ENCODE data around the gene MYO1H. TPM values are rescaled to one million over a fixed set of nuclear protein-coding genes. Genes with fewer than 3 reads are reported as not detected.
A peak's percentile ranks its signal among the peaks of the same experiment; 100 is the strongest.

The MYO1H gene
- total RNA-seq, 1 experiment from 2014 or later: 0.26 TPM

DNA sequence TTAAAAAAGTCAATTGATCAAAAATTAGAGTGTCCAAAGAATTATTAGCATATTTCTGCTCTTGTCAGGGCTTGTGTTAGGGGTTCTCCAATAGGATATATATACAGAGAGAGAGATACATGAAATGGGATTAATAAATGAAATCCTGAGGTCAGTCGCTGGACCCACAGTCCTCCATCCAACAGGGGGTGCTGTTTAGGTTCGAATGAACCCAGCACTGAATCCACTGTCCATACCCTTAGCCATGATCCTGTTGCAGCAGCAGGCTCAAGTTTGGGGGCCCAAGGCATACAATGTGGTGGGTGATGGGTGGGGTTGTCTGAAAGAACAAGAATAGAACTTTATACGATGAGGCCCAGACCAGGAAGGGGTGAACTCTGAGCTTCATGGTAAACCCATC is 780 bp upstream of the MYO1H start:
- Histone ChIP-seq H3K79me1 (ENCODE audit: insufficient read depth, low read depth, low read length, poor library complexity, severe bottlenecking) (no peaks in the 10 kb centered on the region), H4K8ac (replicated peaks; ENCODE audit: insufficient read length, low read depth, low read length) (no peak overlapping the region), H3K79me2 (ENCODE audit: insufficient read depth, low read length) (no peaks in the 10 kb centered on the region), H3K27ac (ENCODE audit: insufficient read length, low read depth, low read length) (no peak overlapping the region), H2BK5ac (ENCODE audit: insufficient read length, low read length) (no peak overlapping the region), H3K4me2 (ENCODE audit: insufficient read depth, insufficient read length, low read length) (no peak overlapping the region), H3K18ac (ENCODE audit: insufficient read length, low read depth, low read length) (no peak overlapping the region), H3K14ac (ENCODE audit: insufficient read depth, low read length) (no peak overlapping the region), H2AK5ac (ENCODE audit: insufficient read length, low read length) (no peak overlapping the region), H2BK15ac (ENCODE audit: low read depth, low read length) (no peak overlapping the region), H2BK120ac (ENCODE audit: low read depth, low read length, poor library complexity, severe bottlenecking) (no peak overlapping the region), H4K20me1 (ENCODE audit: control insufficient read depth, insufficient read depth, insufficient read length) (no peaks in the 10 kb centered on the region), H3K23ac (ENCODE audit: insufficient read length, low read depth, low read length) (no peak overlapping the region), H2BK20ac (ENCODE audit: low read depth, low read length, poor library complexity, severe bottlenecking) (no peak overlapping the region), H2BK12ac (ENCODE audit: insufficient read length, low read depth, low read length) (no peak overlapping the region), H3K9ac (ENCODE audit: extremely low read depth, insufficient read length, low read length) (no peak overlapping the region), H3T11ph (ENCODE audit: low read length) (no peak overlapping the region), H3K27me3 (ENCODE audit: insufficient read depth, low read length) (no peaks in the 10 kb centered on the region), H4K91ac (ENCODE audit: insufficient read length, low read depth, low read length) (no peak overlapping the region), H3K56ac (ENCODE audit: insufficient read length, low read depth, low read length) (no peak overlapping the region), H3K4ac (ENCODE audit: low read depth, low read length) (no peak overlapping the region), H3K4me1 (ENCODE audit: insufficient read depth, low read length) (no peaks in the 10 kb centered on the region), H3K23me2 (ENCODE audit: insufficient read length, low read depth, low read length, poor library complexity, severe bottlenecking) (no peaks in the 10 kb centered on the region), H4K5ac (ENCODE audit: insufficient read length, low read depth, low read length) (no peak overlapping the region), H3K9me3 (ENCODE audit: control insufficient read depth, low read depth, low read length) (no peaks in the 10 kb centered on the region), H2AFZ (ENCODE audit: low read length) (no peak overlapping the region)
- TF ChIP-seq, protein P1, sequence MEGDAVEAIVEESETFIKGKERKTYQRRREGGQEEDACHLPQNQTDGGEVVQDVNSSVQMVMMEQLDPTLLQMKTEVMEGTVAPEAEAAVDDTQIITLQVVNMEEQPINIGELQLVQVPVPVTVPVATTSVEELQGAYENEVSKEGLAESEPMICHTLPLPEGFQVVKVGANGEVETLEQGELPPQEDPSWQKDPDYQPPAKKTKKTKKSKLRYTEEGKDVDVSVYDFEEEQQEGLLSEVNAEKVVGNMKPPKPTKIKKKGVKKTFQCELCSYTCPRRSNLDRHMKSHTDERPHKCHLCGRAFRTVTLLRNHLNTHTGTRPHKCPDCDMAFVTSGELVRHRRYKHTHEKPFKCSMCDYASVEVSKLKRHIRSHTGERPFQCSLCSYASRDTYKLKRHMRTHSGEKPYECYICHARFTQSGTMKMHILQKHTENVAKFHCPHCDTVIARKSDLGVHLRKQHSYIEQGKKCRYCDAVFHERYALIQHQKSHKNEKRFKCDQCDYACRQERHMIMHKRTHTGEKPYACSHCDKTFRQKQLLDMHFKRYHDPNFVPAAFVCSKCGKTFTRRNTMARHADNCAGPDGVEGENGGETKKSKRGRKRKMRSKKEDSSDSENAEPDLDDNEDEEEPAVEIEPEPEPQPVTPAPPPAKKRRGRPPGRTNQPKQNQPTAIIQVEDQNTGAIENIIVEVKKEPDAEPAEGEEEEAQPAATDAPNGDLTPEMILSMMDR (conservative IDR thresholded peaks at IDR 0.05): peak; percentile 59; the same call in 2 of the 3 replicates
- no peaks in the 10 kb centered on the region for H3K4me1 Mint-ChIP-seq
- H3K36me3 Mint-ChIP-seq (ENCODE audit: insufficient read depth in 1 of 3, low read depth in 3 of 3): no peaks in the 10 kb centered on the region
- H3K9me3 Mint-ChIP-seq: peaks cover 0 to 4% of the 10 kb centered on the region in 2 experiments; a peak in 2 of 5 replicates
- no CpG with 5 or more reads among the region's 3 CpGs for WGBS (ENCODE audit: extremely low coverage, insufficient read length, low lambda C conversion rate)
- no peak overlapping the region for H3K4me3 Mint-ChIP-seq
- no peak overlapping the region; a peak in 1 of 7 replicates for H3K27ac Mint-ChIP-seq
- H3K27me3 Mint-ChIP-seq (ENCODE audit: low read depth): peaks cover 2% of the 10 kb centered on the region
- DNase-seq: no peak

All from H9 (cell line).